CD4-positive, CD25-positive, alpha-beta regulatory T cell (primary cell): ENCODE data around the gene ILKAP. TPM values are rescaled to one million over a fixed set of nuclear protein-coding genes. Genes with fewer than 3 reads are reported as not detected.

Experiments
- ATAC-seq, 2 donors: fragments of 150-1000 bp; cut with Tn5 transposase; one replicate each; pipeline ENCODE4 v1.10.0; 2021; ENCODE audit warnings: low read depth in 2 of 2, moderate number of reproducible peaks in 2 of 2, moderate library complexity in 1 of 2
- DNase-seq, 3 donors: peaks; one replicate each; pipeline versions ENCODE4 v3.0.0 to v3.0.0-alpha.2; 2012 to 2022; ENCODE audit warnings: mixed read lengths in 1 of 3
- H3K27ac ChIP-seq: one replicate; pipeline ENCODE4 v1.7.0; 2013; ENCODE audit warnings: mild to moderate bottlenecking, low read length; ENCODE audit not compliant: insufficient read depth, poor library complexity, severe bottlenecking
- H3K27me3 ChIP-seq: one replicate; pipeline ENCODE4 v1.7.0; 2013; ENCODE audit warnings: low read length; ENCODE audit not compliant: control insufficient read depth, insufficient read depth
- H3K36me3 ChIP-seq: one replicate; pipeline ENCODE4 v1.7.0; 2013; ENCODE audit warnings: mild to moderate bottlenecking, low read length, moderate library complexity; ENCODE audit not compliant: control insufficient read depth, insufficient read depth
- H3K4me1 ChIP-seq: 2 replicates; pipeline ENCODE4 v1.7.0; 2013; ENCODE audit warnings: mild to moderate bottlenecking, low read length; ENCODE audit not compliant: insufficient read depth, control insufficient read depth, poor library complexity, severe bottlenecking
- H3K4me3 ChIP-seq: one replicate; pipeline ENCODE4 v1.7.0; 2013; ENCODE audit warnings: low read depth, mild to moderate bottlenecking, low read length, moderate library complexity
- H3K9me3 ChIP-seq, 2 experiments: 1 replicate in 1 of 2; 2 replicates in 1 of 2; pipeline ENCODE4 v1.7.0; 2013; ENCODE audit warnings: low read length in 2 of 2, mild to moderate bottlenecking in 1 of 2, moderate library complexity in 1 of 2; ENCODE audit not compliant: control insufficient read depth in 2 of 2
- H3K27ac Mint-ChIP-seq, 3 donors: one replicate each; pipeline ENCODE4 v1.8.0; 2020 to 2022; ENCODE audit warnings: mild to moderate bottlenecking in 3 of 3, mixed read lengths in 3 of 3, moderate library complexity in 2 of 3
- H3K27me3 Mint-ChIP-seq: one replicate; pipeline ENCODE4 v1.8.0; 2022; ENCODE audit warnings: mild to moderate bottlenecking, mixed read lengths
- H3K36me3 Mint-ChIP-seq: one replicate; pipeline ENCODE4 v1.8.0; 2020; ENCODE audit warnings: mixed read lengths
- H3K4me1 Mint-ChIP-seq, 4 donors: one replicate each; pipeline ENCODE4 v1.8.0; 2020 to 2022; ENCODE audit warnings: mixed read lengths in 4 of 4, mild to moderate bottlenecking in 1 of 4
- H3K4me3 Mint-ChIP-seq, 4 donors: one replicate each; pipeline ENCODE4 v1.8.0; 2020 to 2022; ENCODE audit warnings: mild to moderate bottlenecking in 4 of 4, mixed read lengths in 4 of 4, moderate library complexity in 3 of 4
- H3K9me3 Mint-ChIP-seq, 7 donors: one replicate each; pipeline ENCODE4 v1.8.0; 2020 to 2022; ENCODE audit warnings: mixed read lengths in 7 of 7, mild to moderate bottlenecking in 3 of 7, moderate library complexity in 2 of 7
- polyA plus RNA-seq, 4 donors: library from polyadenylated mRNA; unstranded; fragments of 300-500 nt; fragmentation: Illumina TruSeq; gene quantifications; one replicate each; pipeline ENCODE4 v1.2.3, GENCODE V29; 2021
- total RNA-seq: library from RNA; stranded (reverse); gene quantifications from one replicate; pipeline ENCODE4 v1.2.3, GENCODE V29; 2022

Gene ILKAP
- total and polyA plus RNA-seq, 5 donors from 2014 or later: 39.7 to 122 (median 50.7) TPM

DNA sequence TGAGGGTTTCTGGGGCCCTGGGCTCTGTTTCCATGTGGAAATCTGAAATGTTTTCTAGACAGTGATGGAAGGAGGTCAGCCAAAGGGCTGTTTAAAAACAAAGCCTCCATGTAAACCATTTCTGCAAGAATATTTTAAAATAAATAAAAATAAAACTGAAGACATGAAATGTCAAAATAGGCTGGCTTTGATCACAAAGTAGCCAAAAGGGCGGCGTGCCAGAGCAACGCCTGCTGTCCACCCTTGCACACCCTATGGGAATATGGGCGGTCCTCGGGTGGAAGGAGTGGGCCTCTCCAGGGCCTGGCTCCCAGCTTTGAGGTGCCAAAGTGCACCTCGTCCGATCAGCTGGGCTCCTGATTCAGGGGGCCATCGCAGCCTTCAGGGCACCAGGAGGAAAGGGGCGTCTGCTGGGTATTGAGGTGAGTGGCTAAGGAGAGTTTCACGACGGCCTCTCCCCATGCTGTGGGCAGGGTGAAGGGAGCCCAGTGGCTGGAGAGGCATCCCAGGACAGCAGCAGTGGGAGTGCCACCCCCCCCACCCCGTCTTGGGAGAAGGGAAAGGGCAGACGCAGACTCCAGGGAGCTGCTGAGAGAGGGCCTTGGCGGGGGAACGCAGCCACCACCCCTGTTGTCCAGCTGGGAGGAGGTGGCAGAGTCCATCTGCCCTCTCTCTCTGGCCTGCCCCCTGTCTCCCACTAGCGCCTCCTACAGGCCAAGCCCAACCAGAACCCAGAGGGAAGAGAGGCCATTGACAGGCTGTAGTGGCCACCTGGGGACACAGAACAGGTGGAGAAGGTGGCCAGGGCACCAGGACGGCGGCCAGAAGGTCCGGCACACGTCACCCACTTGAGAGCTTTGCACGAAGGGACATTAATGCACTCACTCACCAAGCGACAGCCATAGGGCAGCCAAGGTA is 50.5 kb downstream of the ILKAP start:
- Histone ChIP-seq H3K27ac (no peak overlapping the region), H3K9me3 (no peaks in the 10 kb centered on the region), H3K27me3 (no peaks in the 10 kb centered on the region), H3K4me1 (no peaks in the 10 kb centered on the region), H3K4me3 (no peak overlapping the region), H3K36me3 (no peaks in the 10 kb centered on the region)
- ATAC-seq (no peak), DNase-seq (no peak)
- H3K27me3 Mint-ChIP-seq: peaks cover 16% of the 10 kb centered on the region
- H3K36me3 Mint-ChIP-seq: no peaks in the 10 kb centered on the region
- H3K4me1 Mint-ChIP-seq: no peaks in the 10 kb centered on the region
- H3K27ac Mint-ChIP-seq: no peak overlapping the region
- no peaks in the 10 kb centered on the region for H3K9me3 Mint-ChIP-seq
- no peak overlapping the region for H3K4me3 Mint-ChIP-seq

DNA sequence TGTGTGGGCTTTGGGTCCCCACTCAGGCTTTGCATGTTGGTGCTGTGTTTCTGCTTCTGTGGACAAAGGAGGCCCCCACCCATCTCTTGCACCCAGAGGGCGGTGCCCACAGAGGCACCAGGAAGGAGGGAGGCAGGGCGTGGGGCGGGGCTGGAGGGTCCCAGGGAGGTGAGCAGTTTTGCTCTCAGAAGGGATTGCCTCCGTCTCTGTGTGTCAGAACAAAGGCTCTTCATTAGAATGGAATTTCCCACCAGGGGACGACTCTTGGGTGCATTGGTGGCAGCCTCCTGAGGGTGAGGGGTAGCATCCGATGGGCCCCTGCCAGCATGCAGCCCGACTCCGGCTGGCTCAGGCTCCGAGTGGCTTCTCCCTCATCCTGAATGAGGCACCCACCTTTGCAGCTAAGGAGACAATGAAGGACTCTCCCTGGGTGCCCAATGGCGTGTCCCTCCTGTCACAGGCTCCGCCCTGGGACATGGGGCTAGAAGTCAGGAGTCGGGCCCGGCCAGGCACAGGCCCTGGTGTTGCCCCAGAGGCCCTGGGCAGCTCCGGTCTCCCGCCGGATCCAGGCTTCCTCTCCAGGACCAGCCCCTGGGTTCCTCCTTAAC is 51.8 kb downstream of the ILKAP start:
- ATAC-seq (no peak), DNase-seq (no peak)
- H3K27me3 ChIP-seq: no peaks in the 10 kb centered on the region
- no peaks in the 10 kb centered on the region for H3K4me1 ChIP-seq
- no peak overlapping the region for H3K27ac Mint-ChIP-seq
- no peaks in the 10 kb centered on the region for H3K4me1 Mint-ChIP-seq
- H3K36me3 Mint-ChIP-seq: no peaks in the 10 kb centered on the region
- H3K27me3 Mint-ChIP-seq: peaks cover 6% of the 10 kb centered on the region
- no peak overlapping the region for H3K4me3 Mint-ChIP-seq
- H3K27ac ChIP-seq: no peak overlapping the region
- no peak overlapping the region for H3K4me3 ChIP-seq
- no peaks in the 10 kb centered on the region for H3K9me3 Mint-ChIP-seq
- no peaks in the 10 kb centered on the region for H3K36me3 ChIP-seq
- H3K9me3 ChIP-seq: no peaks in the 10 kb centered on the region

DNA sequence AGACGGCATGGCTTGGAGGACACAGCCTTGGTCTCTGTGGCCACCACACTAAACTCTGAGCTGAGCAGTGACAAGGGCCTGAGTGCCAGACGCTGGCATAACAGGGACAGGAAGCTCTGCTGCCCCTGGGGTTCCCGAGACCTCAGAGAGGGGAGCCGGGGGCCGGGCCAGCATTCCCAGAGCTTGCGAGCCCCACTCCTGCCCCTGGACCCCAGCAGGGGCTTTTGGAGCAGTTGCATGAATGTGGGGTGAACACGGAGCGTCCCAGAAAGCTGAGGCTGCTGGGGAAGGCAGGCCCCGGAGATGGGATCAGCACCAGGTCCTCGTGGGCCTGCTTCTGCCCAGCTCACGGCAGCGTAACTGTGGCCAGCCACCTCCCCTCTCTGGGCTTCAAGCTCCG is 52.3 kb downstream of the ILKAP start:
- no peak overlapping the region for H3K4me3 ChIP-seq
- no peak for ATAC-seq
- H3K36me3 ChIP-seq: no peaks in the 10 kb centered on the region
- H3K27me3 ChIP-seq: no peaks in the 10 kb centered on the region
- H3K36me3 Mint-ChIP-seq: no peaks in the 10 kb centered on the region
- no peak overlapping the region for H3K4me3 Mint-ChIP-seq
- no peak for DNase-seq
- H3K27ac Mint-ChIP-seq: no peak overlapping the region
- no peaks in the 10 kb centered on the region for H3K4me1 Mint-ChIP-seq
- H3K9me3 ChIP-seq: no peaks in the 10 kb centered on the region
- no peaks in the 10 kb centered on the region for H3K9me3 Mint-ChIP-seq
- H3K4me1 ChIP-seq: no peaks in the 10 kb centered on the region
- peaks cover 6% of the 10 kb centered on the region for H3K27me3 Mint-ChIP-seq
- no peak overlapping the region for H3K27ac ChIP-seq

DNA sequence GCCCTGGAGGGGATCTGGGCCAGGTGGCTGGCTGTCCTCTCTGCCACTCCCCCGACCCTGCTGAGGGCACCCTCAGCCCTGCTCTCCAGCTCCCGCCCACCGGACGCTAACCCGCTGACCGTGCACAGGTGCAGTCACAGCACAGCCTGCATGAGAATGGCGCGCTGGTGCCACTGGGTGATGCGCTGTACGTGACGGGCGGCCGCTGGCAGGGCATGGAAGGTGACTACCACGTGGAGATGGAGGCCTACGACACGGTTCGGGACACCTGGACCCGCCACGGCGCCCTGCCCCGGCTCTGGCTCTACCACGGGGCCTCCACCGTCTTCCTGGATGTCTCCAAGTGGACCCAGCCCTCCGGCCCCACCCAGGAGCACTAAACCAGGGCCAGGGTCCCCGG is 52.8 kb downstream of the ILKAP start:
- no peaks in the 10 kb centered on the region for H3K9me3 ChIP-seq
- H3K4me1 ChIP-seq: no peaks in the 10 kb centered on the region
- DNase-seq: no peak
- Mint-ChIP-seq H3K27ac (no peak overlapping the region), H3K4me1 (no peaks in the 10 kb centered on the region), H3K27me3 (peaks cover 6% of the 10 kb centered on the region), H3K36me3 (no peaks in the 10 kb centered on the region), H3K4me3 (no peak overlapping the region), H3K9me3 (no peaks in the 10 kb centered on the region)
- H3K27me3 ChIP-seq: no peaks in the 10 kb centered on the region
- H3K36me3 ChIP-seq: no peaks in the 10 kb centered on the region
- no peak overlapping the region for H3K27ac ChIP-seq
- no peak overlapping the region for H3K4me3 ChIP-seq
- ATAC-seq: no peak

DNA sequence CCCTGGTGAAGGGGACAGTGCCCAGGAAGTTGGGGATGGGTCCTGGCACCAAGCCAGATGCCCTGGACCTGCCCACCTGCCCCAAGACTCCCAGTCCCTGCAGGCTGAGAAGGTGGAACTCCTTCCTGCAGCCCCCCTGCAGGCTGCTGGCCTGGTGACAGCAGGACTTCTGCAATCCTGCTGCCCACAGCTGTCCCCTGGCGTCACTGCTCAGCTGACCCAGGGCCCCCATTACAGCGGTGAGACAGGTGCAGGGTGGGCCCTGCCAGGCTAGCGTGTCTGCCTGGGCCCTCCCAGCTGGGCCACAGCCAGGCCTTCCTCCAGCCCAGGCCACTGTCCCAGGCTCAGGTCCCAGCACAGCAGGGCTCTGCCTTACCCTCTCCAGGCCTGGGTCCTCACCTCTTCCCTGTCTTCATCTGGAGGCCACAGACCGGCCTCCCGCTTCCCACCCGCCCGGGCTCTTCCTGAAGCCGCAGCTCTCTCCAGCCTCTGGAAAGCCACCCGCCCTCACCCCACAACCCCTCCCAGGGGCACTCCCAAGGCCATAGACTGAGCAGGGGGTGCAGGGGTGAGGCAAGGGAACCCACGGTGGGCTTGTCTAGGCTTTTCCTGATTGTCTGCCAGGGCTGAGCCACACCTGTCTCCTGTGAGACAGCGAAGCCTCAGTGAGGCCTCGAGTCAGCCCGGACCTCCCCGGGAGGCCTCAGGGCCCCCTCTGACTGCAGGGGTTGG is 53.5 kb downstream of the ILKAP start:
- H3K27me3 ChIP-seq: no peaks in the 10 kb centered on the region
- H3K36me3 Mint-ChIP-seq: no peaks in the 10 kb centered on the region
- no peaks in the 10 kb centered on the region for H3K4me1 Mint-ChIP-seq
- no peak overlapping the region for H3K27ac ChIP-seq
- no peak overlapping the region for H3K4me3 ChIP-seq
- H3K4me3 Mint-ChIP-seq: no peak overlapping the region
- H3K27me3 Mint-ChIP-seq: peaks cover 4% of the 10 kb centered on the region
- H3K9me3 Mint-ChIP-seq: peaks cover 0 to 2% (median 0%) of the 10 kb centered on the region in 7 donors
- no peaks in the 10 kb centered on the region for H3K9me3 ChIP-seq
- no peak for DNase-seq
- no peak for ATAC-seq
- H3K4me1 ChIP-seq: no peaks in the 10 kb centered on the region
- no peak overlapping the region for H3K27ac Mint-ChIP-seq
- no peaks in the 10 kb centered on the region for H3K36me3 ChIP-seq

DNA sequence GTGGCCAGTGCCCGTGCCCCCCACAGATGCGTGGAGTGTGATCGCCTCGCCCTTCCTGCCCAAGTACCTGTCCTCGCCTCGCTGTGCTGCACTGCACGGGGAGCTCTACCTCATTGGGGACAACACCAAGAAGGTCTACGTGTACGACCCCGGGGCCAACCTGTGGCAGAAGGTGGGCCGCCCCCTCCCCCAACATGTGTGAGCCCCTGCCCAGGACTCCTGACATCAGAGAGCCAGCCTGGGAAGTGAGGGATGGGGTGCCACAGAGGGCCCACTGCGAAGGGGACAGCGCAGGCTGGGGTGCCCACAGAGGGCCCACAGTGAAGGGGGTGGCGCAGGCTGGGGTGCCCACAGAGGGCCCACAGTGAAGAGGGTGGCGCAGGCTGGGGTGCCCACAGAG is 54.5 kb downstream of the ILKAP start:
- Mint-ChIP-seq H3K36me3 (no peaks in the 10 kb centered on the region), H3K4me3 (no peak overlapping the region), H3K9me3 (peaks cover 0 to 2% (median 0%) of the 10 kb centered on the region in 7 donors), H3K4me1 (no peaks in the 10 kb centered on the region), H3K27ac (no peak overlapping the region), H3K27me3 (no peaks in the 10 kb centered on the region)
- H3K4me3 ChIP-seq: no peak overlapping the region
- H3K27ac ChIP-seq: no peak overlapping the region
- no peak for ATAC-seq
- no peaks in the 10 kb centered on the region for H3K9me3 ChIP-seq
- no peaks in the 10 kb centered on the region for H3K4me1 ChIP-seq
- DNase-seq: no peak
- no peaks in the 10 kb centered on the region for H3K36me3 ChIP-seq
- H3K27me3 ChIP-seq: no peaks in the 10 kb centered on the region

DNA sequence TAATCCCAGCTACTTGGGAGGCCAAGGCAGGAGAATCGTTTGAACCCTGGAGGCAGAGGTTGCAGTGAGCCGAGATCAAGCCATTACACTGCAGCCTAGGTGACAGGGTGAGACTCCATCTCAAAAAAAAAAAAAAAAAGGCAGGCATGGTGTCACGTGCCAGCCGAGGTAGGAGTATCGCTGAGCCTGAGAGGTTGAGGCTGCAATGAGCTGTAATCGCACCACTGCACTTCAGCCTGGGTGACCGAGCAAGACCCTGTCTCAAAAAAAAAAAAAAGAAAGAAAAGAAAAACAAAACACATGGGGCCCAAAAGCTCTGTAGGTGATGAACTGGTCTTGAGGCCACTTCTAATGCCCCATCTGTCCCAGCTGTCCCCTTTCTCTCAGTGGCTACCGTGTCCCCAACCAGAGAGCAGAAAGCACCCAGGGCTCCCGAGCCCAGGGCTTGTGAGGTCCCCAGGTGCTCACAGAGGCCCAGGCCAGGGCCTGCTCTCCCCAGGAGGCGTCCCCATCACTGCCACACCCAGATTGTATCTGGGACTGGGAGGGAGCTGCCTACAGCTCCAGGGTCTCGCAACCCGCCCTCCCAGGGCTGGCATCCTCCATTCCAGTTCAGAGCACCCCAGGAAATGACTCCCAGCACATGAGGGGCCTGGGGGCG is 56.5 kb downstream of the ILKAP start:
- Histone ChIP-seq H3K4me1 (no peaks in the 10 kb centered on the region), H3K27me3 (no peaks in the 10 kb centered on the region), H3K4me3 (no peak overlapping the region), H3K9me3 (no peaks in the 10 kb centered on the region), H3K36me3 (no peaks in the 10 kb centered on the region), H3K27ac (no peak overlapping the region)
- Mint-ChIP-seq H3K36me3 (no peaks in the 10 kb centered on the region), H3K9me3 (peaks cover 0 to 2% (median 0%) of the 10 kb centered on the region in 7 donors), H3K27me3 (no peaks in the 10 kb centered on the region), H3K4me1 (no peaks in the 10 kb centered on the region), H3K4me3 (no peak overlapping the region), H3K27ac (no peak overlapping the region)
- DNase-seq (no peak), ATAC-seq (no peak)
